SH-SY5Y (cell line): ENCODE data around the gene TOMT.

Source experiments
- GATA2 ChIP-seq: IDR thresholded peaks from 2 replicates; pipeline ENCODE4 v1.6.1; 2011; ENCODE audit warnings: mild to moderate bottlenecking, low read depth, low read length
- GATA3 ChIP-seq: IDR thresholded peaks from 2 replicates; pipeline ENCODE4 v1.6.1; 2011; ENCODE audit warnings: low read depth, mild to moderate bottlenecking, low read length, moderate library complexity

Gene TOMT

DNA sequence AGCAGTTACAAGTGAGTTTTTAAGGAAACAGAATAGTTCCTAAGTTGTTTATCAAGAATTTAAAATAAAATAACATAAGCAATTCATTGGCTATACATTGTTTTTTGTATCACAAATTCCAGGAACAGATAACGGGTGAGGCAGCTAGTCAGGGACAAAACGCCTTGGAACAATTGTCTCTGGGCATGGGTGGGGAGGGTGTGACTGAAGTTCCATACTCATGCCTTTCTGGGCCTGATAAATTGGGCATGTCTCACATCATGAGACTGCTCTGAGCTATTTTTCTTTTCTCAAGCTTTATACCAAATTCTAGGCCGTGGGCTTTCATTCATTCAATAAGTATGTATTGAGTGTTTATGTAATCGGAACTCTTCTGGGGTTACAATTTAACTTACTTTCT, 51.4 kb downstream of the TOMT start:
- TF ChIP-seq GATA2 (no peak), GATA3 (no peak)
